Endodermal cell (in vitro differentiated cells): ENCODE data around the gene KCNQ1. TPM values are rescaled to one million over a fixed set of nuclear protein-coding genes. Genes with fewer than 3 reads are reported as not detected.
A peak's percentile ranks its signal among the peaks of the same experiment; 100 is the strongest.

Experiments
- DNase-seq: peaks from one replicate; pipeline ENCODE4 v3.0.0-alpha.2; 2017
- H3K27ac ChIP-seq: 2 replicates; pipeline ENCODE4 v1.5.1; 2013; ENCODE audit warnings: mild to moderate bottlenecking, low read depth, low read length, moderate library complexity
- H3K27me3 ChIP-seq: 2 replicates; pipeline ENCODE4 v1.6.1; 2013; ENCODE audit warnings: mild to moderate bottlenecking, low read length, moderate library complexity; ENCODE audit not compliant: insufficient read depth, control insufficient read depth, poor library complexity, severe bottlenecking
- H3K36me3 ChIP-seq: 2 replicates; pipeline ENCODE4 v1.7.0; 2013; ENCODE audit warnings: mild to moderate bottlenecking, low read length, moderate library complexity; ENCODE audit not compliant: control insufficient read depth, insufficient read depth
- H3K4me1 ChIP-seq: one replicate; pipeline ENCODE4 v1.7.0; 2013; ENCODE audit warnings: low read length; ENCODE audit not compliant: control insufficient read depth, insufficient read depth
- H3K4me3 ChIP-seq: 2 replicates; pipeline ENCODE4 v1.5.1; 2013; ENCODE audit warnings: mild to moderate bottlenecking, low read length, moderate library complexity
- H3K9ac ChIP-seq: 2 replicates; pipeline ENCODE4 v1.6.1; 2013; ENCODE audit warnings: mild to moderate bottlenecking, low read length, moderate library complexity; ENCODE audit not compliant: poor library complexity, severe bottlenecking; ENCODE audit errors: extremely low read depth
- H3K9me3 ChIP-seq: 2 replicates; pipeline ENCODE4 v1.6.1; 2013; ENCODE audit warnings: mild to moderate bottlenecking, low read length, moderate library complexity; ENCODE audit not compliant: control insufficient read depth
- H3K27ac Mint-ChIP-seq: 2 replicates; pipeline ENCODE4 v1.8.0; 2020; ENCODE audit warnings: mixed read lengths
- H3K27me3 Mint-ChIP-seq: 2 replicates; pipeline ENCODE4 v1.8.0; 2021; ENCODE audit warnings: mild to moderate bottlenecking, mixed read lengths; ENCODE audit not compliant: insufficient read depth
- H3K36me3 Mint-ChIP-seq: 2 replicates; pipeline ENCODE4 v1.8.0; 2020; ENCODE audit warnings: low read depth, mixed read lengths
- H3K4me1 Mint-ChIP-seq: 2 replicates; pipeline ENCODE4 v1.8.0; 2020; ENCODE audit warnings: mixed read lengths
- H3K4me3 Mint-ChIP-seq: 2 replicates; pipeline ENCODE4 v1.8.0; 2020; ENCODE audit warnings: mild to moderate bottlenecking, moderate library complexity, mixed read lengths
- H3K9me3 Mint-ChIP-seq: 2 replicates; pipeline ENCODE4 v1.8.0; 2020; ENCODE audit warnings: mild to moderate bottlenecking, mixed read lengths
- WGBS, 2 experiments: methylation state at CpG; one replicate each; pipeline versions ENCODE4 v1.1.5 to v1.1.7; 2013; ENCODE audit warnings: missing lambda C conversion rate in 2 of 2, mixed read lengths in 1 of 2; ENCODE audit not compliant: insufficient coverage in 1 of 2, insufficient read length in 1 of 2; 5-methylcytosine and 5-hydroxymethylcytosine counted together
- total RNA-seq, 2 donors: library from RNA; stranded (reverse); fragmentation: NEBNext Ultra II Directional in 1 of 2; extraction: Animal tissue kit (Norgen Biotek cat#: 25700) in 1 of 2; gene quantifications; 2 replicates in 1 of 2; 3 replicates in 1 of 2; pipeline ENCODE4 v1.2.1, GENCODE V29; 2021
- TF ChIP-seq, protein P1 (sequence below): fragments of 200-600 bp; sonication (generic); conservative IDR thresholded peaks from 2 replicates; pipeline ENCODE4 v1.5.0; 2021; ENCODE audit warnings: antibody characterized with exemption, mild to moderate bottlenecking

Gene KCNQ1
- total RNA-seq, 2 donors from 2014 or later: 1.8 to 3.5 TPM

- H3K36me3 ChIP-seq: no peaks in the 10 kb centered on the region
- peaks cover 83% of the 10 kb centered on the region for H3K27me3 ChIP-seq
- peaks cover 6% of the 10 kb centered on the region for H3K9me3 ChIP-seq
- WGBS, 2 experiments: 15 to 21% methylated on average over 4 to 16 of the region's 16 CpGs
- peaks cover 80% of the 10 kb centered on the region for H3K27me3 Mint-ChIP-seq
- no peaks in the 10 kb centered on the region for H3K4me1 ChIP-seq
- H3K4me1 Mint-ChIP-seq: no peaks in the 10 kb centered on the region
- TF ChIP-seq, protein P1, sequence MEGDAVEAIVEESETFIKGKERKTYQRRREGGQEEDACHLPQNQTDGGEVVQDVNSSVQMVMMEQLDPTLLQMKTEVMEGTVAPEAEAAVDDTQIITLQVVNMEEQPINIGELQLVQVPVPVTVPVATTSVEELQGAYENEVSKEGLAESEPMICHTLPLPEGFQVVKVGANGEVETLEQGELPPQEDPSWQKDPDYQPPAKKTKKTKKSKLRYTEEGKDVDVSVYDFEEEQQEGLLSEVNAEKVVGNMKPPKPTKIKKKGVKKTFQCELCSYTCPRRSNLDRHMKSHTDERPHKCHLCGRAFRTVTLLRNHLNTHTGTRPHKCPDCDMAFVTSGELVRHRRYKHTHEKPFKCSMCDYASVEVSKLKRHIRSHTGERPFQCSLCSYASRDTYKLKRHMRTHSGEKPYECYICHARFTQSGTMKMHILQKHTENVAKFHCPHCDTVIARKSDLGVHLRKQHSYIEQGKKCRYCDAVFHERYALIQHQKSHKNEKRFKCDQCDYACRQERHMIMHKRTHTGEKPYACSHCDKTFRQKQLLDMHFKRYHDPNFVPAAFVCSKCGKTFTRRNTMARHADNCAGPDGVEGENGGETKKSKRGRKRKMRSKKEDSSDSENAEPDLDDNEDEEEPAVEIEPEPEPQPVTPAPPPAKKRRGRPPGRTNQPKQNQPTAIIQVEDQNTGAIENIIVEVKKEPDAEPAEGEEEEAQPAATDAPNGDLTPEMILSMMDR: no peak
- no peak for DNase-seq
- peaks cover 10% of the 10 kb centered on the region for H3K9me3 Mint-ChIP-seq
- no peak overlapping the region for H3K27ac Mint-ChIP-seq
- no peaks in the 10 kb centered on the region for H3K36me3 Mint-ChIP-seq
- H3K27ac ChIP-seq: peak overlapping the region; percentile 95
- H3K9ac ChIP-seq: no peak overlapping the region
- no peak overlapping the region for H3K4me3 Mint-ChIP-seq
- H3K4me3 ChIP-seq: no peak overlapping the region
Measured at GRCh38 chr11:2868506-2869133, 423.8 kb downstream of the KCNQ1 start.

DNA sequence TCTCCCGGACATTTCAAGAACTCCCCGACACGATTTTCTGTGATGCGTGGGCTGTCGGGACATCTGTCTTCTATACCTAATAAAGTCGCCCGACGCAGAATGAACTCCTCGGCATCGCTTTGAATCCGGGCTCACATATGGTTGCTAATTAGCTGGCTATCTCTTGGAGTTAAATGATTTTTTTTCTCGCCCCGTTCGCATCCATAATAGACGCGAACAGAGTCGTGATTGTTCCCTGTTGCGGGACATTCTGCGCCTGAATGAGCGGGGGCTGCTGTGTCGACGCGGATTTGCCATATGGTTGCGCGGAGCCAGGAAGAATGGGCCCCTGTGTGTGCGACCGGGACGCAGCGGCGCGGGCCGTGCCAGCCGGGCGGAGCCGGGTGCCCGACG is 424.3 kb downstream of the KCNQ1 start:
- WGBS, 2 experiments: 16 to 17% methylated on average over 12 to 37 of the region's 37 CpGs
- peaks cover 10% of the 10 kb centered on the region for H3K9me3 Mint-ChIP-seq
- H3K4me3 Mint-ChIP-seq: no peak overlapping the region
- H3K27me3 Mint-ChIP-seq: peaks cover 80% of the 10 kb centered on the region
- no peaks in the 10 kb centered on the region for H3K36me3 ChIP-seq
- H3K4me1 Mint-ChIP-seq: no peaks in the 10 kb centered on the region
- no peak overlapping the region for H3K27ac Mint-ChIP-seq
- DNase-seq: no peak
- no peak overlapping the region for H3K4me3 ChIP-seq
- H3K27me3 ChIP-seq: peaks cover 82% of the 10 kb centered on the region
- H3K36me3 Mint-ChIP-seq: no peaks in the 10 kb centered on the region
- TF ChIP-seq, protein P1: no peak
- H3K9me3 ChIP-seq: peaks cover 6% of the 10 kb centered on the region
- no peak overlapping the region for H3K9ac ChIP-seq
- peak overlapping the region; percentile 95 for H3K27ac ChIP-seq
- H3K4me1 ChIP-seq: no peaks in the 10 kb centered on the region

DNA sequence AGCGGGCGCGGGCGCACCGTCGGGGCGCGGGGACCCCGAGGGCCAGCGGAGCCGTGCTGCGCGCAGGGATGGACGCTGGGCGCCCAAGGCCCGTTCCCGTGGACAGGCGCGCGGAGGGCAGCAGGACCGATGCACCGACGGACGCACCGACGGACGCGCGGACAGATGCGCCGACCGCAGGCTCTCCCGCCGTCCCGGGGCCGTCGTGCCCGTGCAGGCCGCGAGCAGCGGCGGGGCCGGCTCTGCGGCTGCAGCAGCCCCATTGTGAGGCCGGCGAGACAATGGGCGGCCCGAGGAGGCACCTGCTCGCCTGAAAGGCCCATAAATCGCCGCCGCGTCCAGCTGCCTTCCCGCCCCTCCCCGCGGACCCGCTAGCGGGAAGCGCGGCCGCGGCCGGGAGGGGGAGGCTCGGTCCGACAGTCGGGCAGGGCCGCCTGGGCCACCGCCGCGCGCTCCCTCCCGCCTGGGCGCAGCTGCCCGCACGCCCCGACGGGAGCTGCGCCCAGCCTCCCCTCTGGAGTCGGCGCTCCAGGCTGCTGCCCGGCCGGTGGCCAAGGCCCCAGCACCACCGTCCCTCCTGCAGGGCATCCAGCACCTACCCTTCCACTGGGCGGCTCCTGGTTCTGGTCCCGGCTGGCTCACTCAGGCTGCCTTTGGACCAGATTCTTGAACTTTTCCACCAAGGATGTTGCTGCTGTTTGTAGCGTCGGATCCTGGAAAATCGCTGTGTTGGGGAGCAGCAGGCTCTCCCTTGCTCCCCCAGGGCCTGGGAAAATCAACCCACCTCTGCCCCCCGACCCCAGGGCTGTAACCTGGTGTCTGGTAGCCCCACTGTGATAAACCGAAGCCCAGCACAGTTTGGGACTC is 425.0 kb downstream of the KCNQ1 start:
- Mint-ChIP-seq H3K27me3 (peaks cover 80% of the 10 kb centered on the region), H3K4me1 (no peaks in the 10 kb centered on the region), H3K27ac (no peak overlapping the region), H3K36me3 (no peaks in the 10 kb centered on the region), H3K9me3 (peaks cover 12% of the 10 kb centered on the region), H3K4me3 (no peak overlapping the region)
- Histone ChIP-seq H3K36me3 (no peaks in the 10 kb centered on the region), H3K9ac (no peak overlapping the region), H3K4me1 (no peaks in the 10 kb centered on the region), H3K27me3 (peaks cover 81% of the 10 kb centered on the region), H3K9me3 (peaks cover 6% of the 10 kb centered on the region), H3K4me3 (no peak overlapping the region), H3K27ac (peak overlapping the region; percentile 95)
- no peak for DNase-seq
- WGBS, 2 experiments: 21 to 30% methylated on average over 54 to 90 of the region's 90 CpGs
- TF ChIP-seq, protein P1: no peak
